ENCODE results near the gene JAGN1. TPM values are rescaled to one million over a fixed set of nuclear protein-coding genes. Genes with fewer than 3 reads are reported as not detected.
"Not testable (repeated sequence)": the region's sequence is repeated elsewhere in the genome, so short reads cannot be mapped to it uniquely, and the experiment has no call there.

JAGN1 gene
- total RNA-seq, 2 experiments from 2014 or later: 25.0 to 27.8 TPM

- CTCF ChIA-PET: no interaction called here
- POLR2A ChIA-PET: no interaction called here
- H3K4me3 Mint-ChIP-seq: no peak overlapping the region
- H3K27me3 Mint-ChIP-seq: peaks cover 3% of the 10 kb centered on the region
- H3K36me3 Mint-ChIP-seq: no peaks in the 10 kb centered on the region
- DNase-seq: no peak
- H3K27ac Mint-ChIP-seq: no peak overlapping the region
- intact Hi-C loops (cut with micrococcal nuclease): no loop called here
- H3K9me3 Mint-ChIP-seq: no peaks in the 10 kb centered on the region
- peaks cover 10% of the 10 kb centered on the region for H3K4me1 Mint-ChIP-seq (ENCODE audit: low read depth)
These were observed 34.8 kb upstream of the JAGN1 start for GRCh38 chr3:9855594-9855993.

DNA sequence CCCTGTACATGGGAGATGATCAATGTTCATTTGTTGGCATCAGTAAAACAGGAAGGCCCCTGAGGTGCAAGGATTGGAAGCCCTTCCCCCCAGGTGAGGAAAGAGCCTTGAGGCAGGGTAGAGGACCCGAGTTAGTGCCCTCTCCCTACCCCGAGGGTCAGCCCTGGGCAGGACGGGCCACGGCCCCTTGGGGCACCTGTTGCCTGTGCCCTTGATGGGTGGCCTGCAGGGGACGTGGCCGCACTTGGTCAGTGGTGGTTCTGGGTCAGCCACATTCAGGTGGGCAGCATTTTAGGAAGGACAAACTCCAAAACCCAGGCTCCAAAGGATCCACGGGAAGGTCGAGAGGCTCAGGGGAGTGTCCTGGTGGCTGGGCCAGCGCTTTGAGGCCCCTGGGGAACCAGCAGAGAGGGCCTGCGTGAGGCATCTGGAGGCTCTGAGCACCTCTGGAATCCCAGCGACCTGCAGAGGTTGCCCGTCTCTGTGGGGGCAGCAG, 30.8 kb upstream of the JAGN1 start:
- CTCF ChIA-PET: interaction anchor here (1.7 kb wide), 1 partner anchor 86 kb away, joined by 3 read pairs; no protein-coding TSS in a partner anchor
- intact Hi-C loops (cut with micrococcal nuclease): no loop called here
- no peak for DNase-seq
- no peaks in the 10 kb centered on the region for H3K9me3 Mint-ChIP-seq
- no peak overlapping the region for H3K27ac Mint-ChIP-seq
- POLR2A ChIA-PET: no interaction called here
- H3K36me3 Mint-ChIP-seq: no peaks in the 10 kb centered on the region
- peaks cover 10% of the 10 kb centered on the region for H3K27me3 Mint-ChIP-seq
- H3K4me1 Mint-ChIP-seq (ENCODE audit: low read depth): peaks cover 3% of the 10 kb centered on the region
- no peak overlapping the region for H3K4me3 Mint-ChIP-seq

- DNase-seq: no peak
- intact Hi-C loops (cut with micrococcal nuclease): no loop called here
- CTCF ChIA-PET: no interaction called here
These were observed 29.2 kb upstream of the JAGN1 start for GRCh38 chr3:9861201-9861600.

DNA sequence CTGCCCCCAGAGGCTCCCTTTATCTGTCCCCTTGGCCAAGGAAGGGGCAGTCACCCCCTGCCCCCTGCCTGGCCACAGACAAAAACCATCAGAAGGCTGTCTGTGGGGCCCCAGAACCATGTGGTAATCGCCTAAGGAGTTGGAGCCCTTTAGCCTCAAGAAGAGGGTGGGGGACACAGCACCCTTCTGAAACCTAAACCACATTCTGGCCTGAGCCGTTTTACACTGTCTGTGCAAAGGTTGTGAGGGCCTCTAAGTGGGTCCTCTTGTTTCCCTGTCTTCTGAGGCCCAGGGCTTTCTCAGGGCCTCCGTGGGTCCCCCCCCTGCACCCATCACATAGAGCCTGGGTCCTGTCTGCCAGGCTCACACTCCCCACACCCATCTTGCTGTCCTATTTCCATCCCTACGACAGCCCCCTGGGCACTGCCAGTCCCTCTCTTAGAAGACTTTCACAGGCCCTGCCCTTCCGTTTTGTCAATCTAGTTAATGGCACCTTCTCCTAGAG, 28.7 kb upstream of the JAGN1 start:
- Mint-ChIP-seq H3K4me1 (ENCODE audit: low read depth) (peaks cover 3% of the 10 kb centered on the region), H3K27me3 (peaks cover 10% of the 10 kb centered on the region), H3K27ac (no peak overlapping the region), H3K36me3 (no peaks in the 10 kb centered on the region), H3K9me3 (no peaks in the 10 kb centered on the region), H3K4me3 (no peak overlapping the region)
- ChIA-PET POLR2A (no interaction called here), CTCF (no interaction called here)
- DNase-seq: no peak
- intact Hi-C loops (cut with micrococcal nuclease): no loop called here

More at GRCh38 chr3:9861201-9861600, 29.2 kb upstream of the JAGN1 start:
- POLR2A ChIA-PET: no interaction called here
- Mint-ChIP-seq H3K27ac (no peak overlapping the region), H3K27me3 (peaks cover 10% of the 10 kb centered on the region), H3K4me3 (no peak overlapping the region), H3K36me3 (no peaks in the 10 kb centered on the region), H3K9me3 (no peaks in the 10 kb centered on the region), H3K4me1 (ENCODE audit: low read depth) (peaks cover 3% of the 10 kb centered on the region)

GRCh38 chr3:9862391-9863057, 27.9 kb upstream of the JAGN1 start:
- Mint-ChIP-seq H3K4me1 (ENCODE audit: low read depth) (peaks cover 3% of the 10 kb centered on the region), H3K27me3 (peaks cover 10% of the 10 kb centered on the region), H3K27ac (no peak overlapping the region), H3K9me3 (no peaks in the 10 kb centered on the region), H3K36me3 (no peaks in the 10 kb centered on the region), H3K4me3 (no peak overlapping the region)
- ChIA-PET POLR2A (no interaction called here), CTCF (interaction anchor here (0.9 kb wide), 1 partner anchor 14 kb away, joined by 3 read pairs; no protein-coding TSS in a partner anchor)
- intact Hi-C loops (cut with micrococcal nuclease): no loop called here
- DNase-seq: peak; percentile 46

- Mint-ChIP-seq H3K36me3 (no peaks in the 10 kb centered on the region), H3K4me3 (no peak overlapping the region), H3K27me3 (peaks cover 10% of the 10 kb centered on the region), H3K9me3 (no peaks in the 10 kb centered on the region), H3K4me1 (ENCODE audit: low read depth) (peaks cover 3% of the 10 kb centered on the region), H3K27ac (no peak overlapping the region)
- ChIA-PET CTCF (interaction anchor here (0.9 kb wide), 1 partner anchor 15 kb away, joined by 3 read pairs; no protein-coding TSS in a partner anchor), POLR2A (no interaction called here)
- no peak for DNase-seq
- intact Hi-C loops (cut with micrococcal nuclease): no loop called here
These were observed 27.2 kb upstream of the JAGN1 start for GRCh38 chr3:9863058-9863772.

DNA sequence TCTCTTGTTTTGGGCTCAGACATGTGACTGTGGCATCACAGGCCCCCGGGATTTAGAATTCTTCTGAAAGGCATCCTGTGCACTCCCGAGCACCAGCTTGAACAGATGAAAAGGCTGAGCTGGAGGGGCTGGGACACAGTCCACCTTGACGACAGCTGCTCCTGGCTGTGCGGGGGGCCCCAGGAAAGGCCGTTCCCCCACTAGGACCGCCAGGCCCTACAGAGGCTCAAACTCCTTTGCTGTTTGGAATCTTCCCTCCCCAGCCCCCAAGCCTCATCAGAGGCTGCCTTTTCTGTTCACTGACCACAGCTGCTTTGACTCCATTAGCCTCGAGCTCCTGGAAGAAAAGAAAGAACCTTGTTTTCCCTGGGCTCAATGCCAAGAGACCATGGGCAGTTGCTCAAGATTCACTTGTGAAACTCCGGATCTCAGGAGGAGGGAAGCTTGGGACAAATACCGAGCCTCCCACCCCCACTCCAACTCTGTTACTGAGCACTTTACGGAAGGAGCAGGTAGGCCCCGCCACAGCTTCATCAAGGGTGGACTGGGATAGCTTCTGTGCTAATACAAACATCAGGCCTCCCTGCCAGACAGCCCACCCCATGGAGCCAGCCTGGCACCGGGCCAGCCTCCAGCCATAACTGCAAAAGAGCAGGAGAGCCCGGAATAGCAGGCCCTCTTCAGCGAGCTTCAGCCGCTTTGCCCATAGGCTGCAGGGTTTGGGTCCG, 26.0 kb upstream of the JAGN1 start:
- Mint-ChIP-seq H3K9me3 (no peaks in the 10 kb centered on the region), H3K36me3 (no peaks in the 10 kb centered on the region), H3K4me3 (no peak overlapping the region), H3K4me1 (ENCODE audit: low read depth) (peaks cover 3% of the 10 kb centered on the region), H3K27me3 (peaks cover 10% of the 10 kb centered on the region), H3K27ac (no peak overlapping the region)
- POLR2A ChIA-PET: no interaction called here
- CTCF ChIA-PET: no interaction called here
- DNase-seq: no peak
- intact Hi-C loops (cut with micrococcal nuclease): no loop called here

DNA sequence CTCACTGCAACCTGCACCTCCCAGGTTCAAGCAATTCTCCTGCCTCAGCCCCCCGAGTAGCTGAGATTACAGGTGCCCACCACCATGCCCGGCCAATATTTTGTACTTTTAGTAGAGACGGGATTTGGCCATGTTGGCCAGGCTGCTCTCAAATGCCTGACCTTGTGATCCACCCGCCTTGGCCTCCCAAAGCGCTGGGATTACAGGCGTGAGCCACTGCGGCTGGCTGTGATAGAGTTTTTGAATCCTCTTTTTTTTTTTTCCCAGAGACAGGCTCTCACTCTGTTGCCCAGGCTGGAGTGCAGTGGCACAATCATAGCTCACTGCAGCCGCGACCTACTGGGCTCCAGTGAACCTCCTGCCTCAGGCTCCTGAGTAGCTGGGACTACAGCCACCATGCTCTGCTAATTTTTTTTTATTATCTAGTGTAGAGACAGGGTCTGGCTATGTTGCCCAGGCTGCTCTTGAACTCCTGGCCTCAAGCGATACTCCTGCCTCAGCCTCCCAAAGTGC, 25.2 kb upstream of the JAGN1 start:
- H3K4me1 Mint-ChIP-seq (ENCODE audit: low read depth); H3K9me3 Mint-ChIP-seq; H3K27ac Mint-ChIP-seq; H3K27me3 Mint-ChIP-seq; H3K36me3 Mint-ChIP-seq; POLR2A ChIA-PET; H3K4me3 Mint-ChIP-seq; DNase-seq; intact Hi-C loops (cut with micrococcal nuclease): not testable (repeated sequence)
- CTCF ChIA-PET: interaction anchor here (1.2 kb wide), 1 partner anchor 81 kb away, joined by 3 read pairs; no protein-coding TSS in a partner anchor

DNA sequence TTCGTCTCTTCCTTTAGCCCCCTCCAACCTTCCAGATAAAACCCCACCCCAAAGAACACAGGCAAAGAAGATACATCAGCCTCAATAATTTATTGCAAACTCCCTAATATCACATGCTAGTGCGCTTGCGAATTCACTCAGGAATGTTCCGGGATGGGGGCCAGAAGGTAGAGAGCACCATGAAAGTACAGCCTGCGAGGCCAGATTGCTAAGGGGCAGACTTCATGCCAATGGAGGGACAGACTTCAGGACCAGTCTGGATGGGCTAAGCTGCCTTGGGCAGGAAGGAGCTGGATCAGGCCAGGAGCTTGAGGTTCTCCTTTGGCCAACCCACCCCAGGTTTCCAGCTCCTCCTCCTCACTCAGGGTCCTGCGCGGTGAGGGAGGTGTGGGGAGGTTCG, 23.8 kb upstream of the JAGN1 start:
- no peak for DNase-seq
- CTCF ChIA-PET: no interaction called here
- POLR2A ChIA-PET: no interaction called here

DNA sequence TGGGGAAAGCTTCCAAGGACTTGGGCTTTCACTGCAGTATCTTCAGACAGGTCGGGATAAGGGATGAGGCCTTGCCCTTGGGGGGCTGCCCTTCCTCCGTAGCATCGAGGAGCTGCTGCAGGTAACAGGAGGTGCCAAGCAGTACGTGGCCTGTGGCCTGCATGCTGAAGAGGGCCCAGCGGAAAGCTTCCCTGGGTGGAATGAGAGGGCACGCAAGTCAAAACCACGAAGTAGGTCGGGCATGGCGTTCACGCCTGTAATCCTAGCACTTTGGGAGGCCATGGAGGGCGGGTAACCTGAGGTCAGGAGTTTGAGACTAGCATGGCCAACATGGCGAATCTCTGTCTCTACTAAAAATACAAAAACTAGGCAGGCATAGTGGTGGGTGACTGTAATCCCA, 23.3 kb upstream of the JAGN1 start:
- H3K27me3 Mint-ChIP-seq: peaks cover 6% of the 10 kb centered on the region
- H3K4me3 Mint-ChIP-seq: no peak overlapping the region
- CTCF ChIA-PET: no interaction called here
- POLR2A ChIA-PET: no interaction called here
- no peaks in the 10 kb centered on the region for H3K9me3 Mint-ChIP-seq
- H3K4me1 Mint-ChIP-seq (ENCODE audit: low read depth): peaks cover 3% of the 10 kb centered on the region
- no peak for DNase-seq
- H3K27ac Mint-ChIP-seq: no peak overlapping the region
- intact Hi-C loops (cut with micrococcal nuclease): no loop called here
- no peaks in the 10 kb centered on the region for H3K36me3 Mint-ChIP-seq

More for the DNA sequence above, 23.8 kb upstream of the JAGN1 start:
- H3K36me3 Mint-ChIP-seq: no peaks in the 10 kb centered on the region
- H3K9me3 Mint-ChIP-seq: no peaks in the 10 kb centered on the region
- H3K4me1 Mint-ChIP-seq (ENCODE audit: low read depth): peaks cover 3% of the 10 kb centered on the region
- peaks cover 10% of the 10 kb centered on the region for H3K27me3 Mint-ChIP-seq
- H3K4me3 Mint-ChIP-seq: no peak overlapping the region
- intact Hi-C loops (cut with micrococcal nuclease): no loop called here
- H3K27ac Mint-ChIP-seq: no peak overlapping the region

- Mint-ChIP-seq H3K4me3 (no peak overlapping the region), H3K9me3 (no peaks in the 10 kb centered on the region), H3K36me3 (no peaks in the 10 kb centered on the region), H3K4me1 (ENCODE audit: low read depth) (no peaks in the 10 kb centered on the region), H3K27ac (no peak overlapping the region), H3K27me3 (no peaks in the 10 kb centered on the region)
- POLR2A ChIA-PET: no interaction called here
- CTCF ChIA-PET: interaction anchor here (1.1 to 1.4 kb wide), 2 partner anchors 21 to 76 kb away, joined by 3 read pairs; no protein-coding TSS in a partner anchor
- DNase-seq: no peak
- intact Hi-C loops (cut with micrococcal nuclease): no loop called here
These were observed 20.5 kb upstream of the JAGN1 start for GRCh38 chr3:9869955-9870354.

DNA sequence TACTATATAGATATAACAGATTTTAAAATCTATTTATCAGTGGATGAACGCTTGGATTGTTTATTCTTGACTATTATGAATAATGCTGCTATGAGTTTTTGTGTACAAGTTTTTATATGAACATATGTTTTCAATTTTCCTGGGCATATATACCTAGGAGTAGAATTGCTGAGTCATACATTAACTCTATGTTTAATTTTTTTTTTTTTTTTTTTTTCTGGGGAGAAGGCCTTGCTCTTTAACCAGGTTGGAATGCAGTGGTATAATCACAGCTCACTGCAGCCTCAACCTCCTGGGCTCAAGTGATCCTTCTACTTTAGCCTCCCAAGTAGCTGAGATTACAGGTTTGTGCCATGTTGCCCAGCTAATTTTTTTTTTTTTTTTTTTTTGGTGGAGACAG, 19.4 kb upstream of the JAGN1 start:
- H3K27ac Mint-ChIP-seq: no peak overlapping the region
- intact Hi-C loops (cut with micrococcal nuclease): no loop called here
- no peak overlapping the region for H3K4me3 Mint-ChIP-seq
- H3K36me3 Mint-ChIP-seq: no peaks in the 10 kb centered on the region
- no peaks in the 10 kb centered on the region for H3K27me3 Mint-ChIP-seq
- POLR2A ChIA-PET: no interaction called here
- H3K9me3 Mint-ChIP-seq: no peaks in the 10 kb centered on the region
- DNase-seq: no peak
- H3K4me1 Mint-ChIP-seq (ENCODE audit: low read depth): no peaks in the 10 kb centered on the region
- CTCF ChIA-PET: no interaction called here
